ENCODE measurements around the gene ZBTB3.
A peak's percentile ranks its signal among the peaks of the same experiment; 100 is the strongest.

Gene ZBTB3

GRCh38 chr11:62727165-62727871, 26.6 kb downstream of the ZBTB3 start, which contains the start of gene HNRNPUL2 (continued):
- TF ChIP-seq ATF2 (tag by site-specific recombination; IDR thresholded peaks at IDR 0.05; ENCODE audit: low read depth) (no peak), SP3 (tag by site-specific recombination; IDR thresholded peaks at IDR 0.05) (no peak; the same call in 1 of the 2 replicates), ZNF202 (tag by site-specific recombination; IDR thresholded peaks at IDR 0.05; ENCODE audit: borderline replicate concordance) (no peak), ZNF792 (tag by site-specific recombination; IDR thresholded peaks at IDR 0.05) (no peak), PATZ1 (tag by site-specific recombination; IDR thresholded peaks at IDR 0.05) (peak; percentile 78), ZNF341 (tag by site-specific recombination; IDR thresholded peaks at IDR 0.05; ENCODE audit: low read depth) (peak; percentile 33; the same call in 1 of the 2 replicates), ZNF558 (tag by site-specific recombination; IDR thresholded peaks at IDR 0.05) (no peak), ZNF184 (tag by site-specific recombination; IDR thresholded peaks at IDR 0.05) (0 out of 2 replicates have a peak, but pooled peaks have one; percentile 13), ZNF148 (tag by site-specific recombination; IDR thresholded peaks at IDR 0.05; ENCODE audit: borderline replicate concordance) (no peak), ZNF311 (tag by site-specific recombination; IDR thresholded peaks at IDR 0.05; ENCODE audit: borderline replicate concordance) (no peak), ZNF544 (tag by site-specific recombination; IDR thresholded peaks at IDR 0.05) (no peak), ZNF521 (tag by site-specific recombination; IDR thresholded peaks at IDR 0.05) (no peak), ZNF133 (tag by site-specific recombination; IDR thresholded peaks at IDR 0.05) (no peak), ZBTB20 (tag by site-specific recombination; IDR thresholded peaks at IDR 0.05) (0 out of 2 replicates have a peak, but pooled peaks have one; percentile 17), ZNF510 (tag by site-specific recombination; IDR thresholded peaks at IDR 0.05; ENCODE audit: insufficient replicate concordance) (no peak), ZSCAN16 (tag by site-specific recombination; IDR thresholded peaks at IDR 0.05) (no peak), ZBTB44 (tag by site-specific recombination; IDR thresholded peaks at IDR 0.05) (0 out of 2 replicates have a peak, but pooled peaks have one; percentile 41), SP7 (tag by site-specific recombination; IDR thresholded peaks at IDR 0.05) (0 out of 2 replicates have a peak, but pooled peaks have one; percentile 64), ZNF24 (tag by site-specific recombination; IDR thresholded peaks at IDR 0.05) (no peak; the same call in 1 of the 2 replicates), ZNF747 (tag by site-specific recombination; IDR thresholded peaks at IDR 0.05) (no peak), KLF7 (tag by site-specific recombination; IDR thresholded peaks at IDR 0.05; ENCODE audit: borderline replicate concordance) (no peak), GLIS2 (tag by site-specific recombination; IDR thresholded peaks at IDR 0.05) (no peak), ZNF548 (tag by site-specific recombination; IDR thresholded peaks at IDR 0.05) (no peak), RBAK (tag by site-specific recombination; IDR thresholded peaks at IDR 0.05) (no peak)
- TF ChIP-seq, protein P1, sequence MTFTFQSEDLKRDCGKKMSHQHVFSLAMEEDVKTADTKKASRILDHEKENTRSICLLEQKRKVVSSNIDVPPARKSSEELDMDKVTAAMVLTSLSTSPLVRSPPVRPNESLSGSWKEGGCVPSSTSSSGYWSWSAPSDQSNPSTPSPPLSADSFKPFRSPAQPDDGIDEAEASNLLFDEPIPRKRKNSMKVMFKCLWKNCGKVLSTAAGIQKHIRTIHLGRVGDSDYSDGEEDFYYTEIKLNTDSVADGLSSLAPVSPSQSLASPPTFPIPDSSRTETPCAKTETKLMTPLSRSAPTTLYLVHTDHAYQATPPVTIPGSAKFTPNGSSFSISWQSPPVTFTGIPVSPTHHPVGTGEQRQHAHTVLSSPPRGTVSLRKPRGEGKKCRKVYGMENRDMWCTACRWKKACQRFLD (tag by site-specific recombination; IDR thresholded peaks at IDR 0.05): no peak
- TF ChIP-seq, protein P2, sequence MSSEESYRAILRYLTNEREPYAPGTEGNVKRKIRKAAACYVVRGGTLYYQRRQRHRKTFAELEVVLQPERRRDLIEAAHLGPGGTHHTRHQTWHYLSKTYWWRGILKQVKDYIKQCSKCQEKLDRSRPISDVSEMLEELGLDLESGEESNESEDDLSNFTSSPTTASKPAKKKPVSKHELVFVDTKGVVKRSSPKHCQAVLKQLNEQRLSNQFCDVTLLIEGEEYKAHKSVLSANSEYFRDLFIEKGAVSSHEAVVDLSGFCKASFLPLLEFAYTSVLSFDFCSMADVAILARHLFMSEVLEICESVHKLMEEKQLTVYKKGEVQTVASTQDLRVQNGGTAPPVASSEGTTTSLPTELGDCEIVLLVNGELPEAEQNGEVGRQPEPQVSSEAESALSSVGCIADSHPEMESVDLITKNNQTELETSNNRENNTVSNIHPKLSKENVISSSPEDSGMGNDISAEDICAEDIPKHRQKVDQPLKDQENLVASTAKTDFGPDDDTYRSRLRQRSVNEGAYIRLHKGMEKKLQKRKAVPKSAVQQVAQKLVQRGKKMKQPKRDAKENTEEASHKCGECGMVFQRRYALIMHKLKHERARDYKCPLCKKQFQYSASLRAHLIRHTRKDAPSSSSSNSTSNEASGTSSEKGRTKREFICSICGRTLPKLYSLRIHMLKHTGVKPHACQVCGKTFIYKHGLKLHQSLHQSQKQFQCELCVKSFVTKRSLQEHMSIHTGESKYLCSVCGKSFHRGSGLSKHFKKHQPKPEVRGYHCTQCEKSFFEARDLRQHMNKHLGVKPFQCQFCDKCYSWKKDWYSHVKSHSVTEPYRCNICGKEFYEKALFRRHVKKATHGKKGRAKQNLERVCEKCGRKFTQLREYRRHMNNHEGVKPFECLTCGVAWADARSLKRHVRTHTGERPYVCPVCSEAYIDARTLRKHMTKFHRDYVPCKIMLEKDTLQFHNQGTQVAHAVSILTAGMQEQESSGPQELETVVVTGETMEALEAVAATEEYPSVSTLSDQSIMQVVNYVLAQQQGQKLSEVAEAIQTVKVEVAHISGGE (tag by site-specific recombination; conservative IDR thresholded peaks at IDR 0.05; ENCODE audit: low read depth): peak; percentile 65

Data from HEK293 (cell line).